ENCODE results near the gene SP1. TPM values are rescaled to one million over a fixed set of nuclear protein-coding genes. Genes with fewer than 3 reads are reported as not detected.

Gene SP1
- total RNA-seq (2022; extraction: Qiagen RNA extraction): 17.9 to 22.6 TPM (median 21.9 TPM) in 5 replicates

GRCh38 chr12:53380104-53380793 is at the start of gene SP1:
Gene SP1, plus strand, starts transcription at chr12:53380176. Its CDS starts 116 bp downstream, at chr12:53380292.

GRCh38 chr12:53336181-53336681 is 43.7 kb upstream of the SP1 start, which contains the start of gene SP7:
Gene SP7, minus strand, starts transcription at chr12:53336354. Its CDS starts 708 bp downstream, at chr12:53335646.

DNA sequence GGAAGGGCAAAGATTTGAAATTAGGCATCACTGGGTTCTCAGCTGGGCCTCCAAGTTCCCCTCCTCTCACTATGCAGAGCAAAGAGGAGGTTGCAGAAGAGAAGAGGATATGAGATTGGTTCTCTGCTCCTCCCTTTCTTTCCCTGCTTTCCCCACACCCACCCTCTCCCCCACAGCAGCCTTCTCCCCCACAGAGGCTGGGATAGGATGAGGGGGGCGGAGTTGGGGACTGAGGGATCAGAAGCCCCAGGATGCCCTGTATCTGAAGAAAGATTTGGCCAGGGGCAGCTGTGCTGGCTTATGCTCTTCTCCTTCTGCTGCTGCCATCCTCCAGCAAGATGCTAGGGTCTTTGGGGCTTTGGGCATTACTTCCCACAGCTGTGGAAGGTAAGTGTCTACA is 43.6 kb downstream of the SP1 start, which contains the start of gene AMHR2:
TSS of gene AMHR2 (plus strand) at position 259 of the 400 bp plus-strand sequence. CDS start at position 339, 80 bp downstream.

DNA sequence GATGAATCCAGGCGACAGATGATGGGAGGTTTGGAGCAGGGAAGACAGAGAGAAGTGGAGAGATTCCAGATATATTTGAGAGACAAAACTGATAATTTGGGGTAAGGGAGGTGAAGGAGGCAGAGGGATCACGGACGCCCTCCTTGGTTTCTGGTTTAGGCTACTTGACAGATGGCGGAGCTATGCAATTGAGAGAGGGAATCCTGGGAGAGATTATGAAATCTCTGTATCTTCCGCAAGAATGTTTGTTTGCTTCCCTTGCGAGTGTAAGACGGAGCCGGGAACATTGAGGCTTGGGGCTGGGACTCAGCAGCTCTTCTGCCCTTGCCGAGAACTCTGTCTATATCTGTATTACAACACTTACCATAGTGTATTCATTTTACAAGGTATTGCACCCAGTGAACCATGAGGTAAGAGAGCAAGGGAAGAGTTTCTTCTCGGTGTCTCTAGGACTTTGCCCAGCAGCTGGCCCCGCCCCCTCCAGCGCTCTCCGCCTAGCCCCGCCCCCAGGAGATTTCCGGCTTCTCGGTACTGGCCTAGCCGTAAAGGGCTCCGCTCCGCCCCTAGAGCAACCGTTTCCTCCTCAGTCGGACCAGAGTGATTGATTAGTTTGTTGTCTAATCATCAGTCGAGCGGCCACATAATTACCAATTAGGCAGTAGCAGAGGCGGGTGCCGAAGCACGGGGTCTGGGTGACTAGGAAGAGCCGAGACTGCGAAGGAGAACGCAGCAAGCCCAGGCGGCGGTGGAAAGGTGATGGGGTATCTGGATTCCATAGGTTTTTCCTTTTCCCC is 61.3 kb downstream of the SP1 start, which contains the start of gene PRR13:
TSS of gene PRR13 (plus strand) at position 695 of the 794 bp plus-strand sequence. CDS start 981 bp downstream, outside the sequence.

DNA sequence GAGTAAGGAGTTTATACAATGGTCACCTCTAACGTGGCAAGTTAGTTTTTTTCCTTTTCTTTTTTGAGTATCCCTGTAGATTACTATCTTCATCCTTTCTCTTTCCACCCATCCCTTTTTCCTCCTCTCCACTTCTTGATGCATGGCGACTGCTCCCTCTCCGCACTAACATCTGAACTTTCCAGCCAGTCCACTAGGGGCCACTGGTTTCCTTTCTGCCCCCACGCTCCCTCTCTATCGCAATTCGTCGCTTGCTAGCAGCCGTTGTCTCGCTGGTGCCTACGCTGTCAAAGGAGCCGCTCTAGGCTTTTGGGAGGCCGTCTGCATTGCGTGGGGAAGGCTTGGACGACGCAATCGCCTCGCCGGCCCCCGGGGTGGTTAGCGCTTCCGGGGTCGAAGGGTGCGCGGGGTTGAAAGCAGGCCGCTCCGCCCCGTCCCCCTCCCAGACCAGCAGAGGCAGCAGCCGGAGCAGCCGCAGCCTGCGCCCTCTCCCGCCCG is 71.7 kb downstream of the SP1 start, which contains the start of gene PCBP2:
TSS of gene PCBP2 (plus strand) at position 442 of the 498 bp plus-strand sequence. CDS start 2,699 bp downstream, outside the sequence.

Other genes starting within 250 kb of the SP1 start
- 13.3 to 15.6 TPM (median 14.4 TPM) in 5 replicates for gene ZNF740, start 199.5 kb upstream of the SP1 start, total RNA-seq (2022; extraction: Qiagen RNA extraction)
- gene CSAD, start 199.3 kb upstream of the SP1 start, total RNA-seq (2022; extraction: Qiagen RNA extraction): 4.8 to 6.8 TPM (median 5.9 TPM) in 5 replicates
- 0.22 to 0.46 TPM (median 0.36 TPM) in 5 replicates for gene ITGB7, start 172.9 kb upstream of the SP1 start, total RNA-seq (2022; extraction: Qiagen RNA extraction)
- gene RARG, start 148.0 kb upstream of the SP1 start, total RNA-seq (2022; extraction: Qiagen RNA extraction): 21.1 to 25.7 TPM (median 22.7 TPM) in 5 replicates
- gene ESPL1, start 111.9 kb upstream of the SP1 start, total RNA-seq (2022; extraction: Qiagen RNA extraction): 15.3 to 20.4 TPM (median 18.2 TPM) in 5 replicates
- 457 to 527 TPM (median 485 TPM) in 5 replicates for gene PFDN5, start 84.6 kb upstream of the SP1 start, total RNA-seq (2022; extraction: Qiagen RNA extraction)
- 67.4 to 95.0 TPM (median 90.4 TPM) in 5 replicates for gene MYG1, start 80.5 kb upstream of the SP1 start, total RNA-seq (2022; extraction: Qiagen RNA extraction)
- gene AAAS, start 58.6 kb upstream of the SP1 start, total RNA-seq (2022; extraction: Qiagen RNA extraction): 75.1 to 79.2 TPM (median 78.0 TPM) in 5 replicates
- 0.03 TPM in 1 of 5 replicates, not detected in the others for gene SP7, start 43.8 kb upstream of the SP1 start, total RNA-seq (2022; extraction: Qiagen RNA extraction)
- 0.48 to 1.1 TPM (median 1.00 TPM) in 5 replicates for gene AMHR2, start 43.7 kb downstream of the SP1 start, total RNA-seq (2022; extraction: Qiagen RNA extraction)
- gene PRR13, start 61.6 kb downstream of the SP1 start, total RNA-seq (2022; extraction: Qiagen RNA extraction): 245 to 335 TPM (median 306 TPM) in 5 replicates
- 605 to 627 TPM (median 623 TPM) in 5 replicates for gene PCBP2, start 71.9 kb downstream of the SP1 start, total RNA-seq (2022; extraction: Qiagen RNA extraction)
- 10.0 to 12.8 TPM (median 12.0 TPM) in 5 replicates for gene MAP3K12, start 119.3 kb downstream of the SP1 start, total RNA-seq (2022; extraction: Qiagen RNA extraction)
- 40.9 to 54.3 TPM (median 50.5 TPM) in 5 replicates for gene TARBP2, start 121.1 kb downstream of the SP1 start, total RNA-seq (2022; extraction: Qiagen RNA extraction)
- gene NPFF, start 127.3 kb downstream of the SP1 start, total RNA-seq (2022; extraction: Qiagen RNA extraction): 0.19 to 0.24 TPM in 2 of 5 replicates, not detected in the others
- gene ATF7, start 246.2 kb downstream of the SP1 start, total RNA-seq (2022; extraction: Qiagen RNA extraction): 16.4 to 18.3 TPM (median 18.0 TPM) in 5 replicates

All from A549 treated with AZD2906 at 1 μM for 4 hours (cell line).